Psoas muscle (tissue), 8 donors: Measurements from ENCODE around the gene ADAMTS1. TPM values are rescaled to one million over a fixed set of nuclear protein-coding genes. Genes with fewer than 3 reads are reported as not detected.

Experiments used
- ATAC-seq, 4 donors: fragments of 200-7000 bp; cut with Tn5 transposase; one replicate each; pipeline ENCODE4 v1.9.1; 2020; ENCODE audit warnings: moderate library complexity in 3 of 4, mild to moderate bottlenecking in 2 of 4
- DNase-seq, 2 donors: peaks; one replicate each; pipeline ENCODE4 v3.0.0-alpha.2; 2020
- H3K27ac ChIP-seq: fragments of 200-600 bp; one replicate; pipeline ENCODE4 v1.8.0; 2022
- H3K27me3 ChIP-seq, 3 donors: fragments of 200-600 bp in 1 of 3; one replicate each; pipeline versions ENCODE4 v1.6.1 to v1.8.0; 2013 to 2022; ENCODE audit warnings: low read length in 2 of 3, mild to moderate bottlenecking in 2 of 3, moderate library complexity in 1 of 3; ENCODE audit not compliant: insufficient read depth in 3 of 3
- H3K36me3 ChIP-seq, 2 donors: fragments of 200-600 bp in 1 of 2; one replicate each; pipeline versions ENCODE4 v1.6.1 to v1.8.0; 2013 to 2022; ENCODE audit warnings: low read depth in 1 of 2, mild to moderate bottlenecking in 1 of 2, moderate library complexity in 1 of 2; ENCODE audit not compliant: insufficient read depth in 1 of 2
- H3K4me1 ChIP-seq: fragments of 200-600 bp; one replicate; pipeline ENCODE4 v1.8.0; 2022
- H3K4me3 ChIP-seq: fragments of 200-600 bp; one replicate; pipeline ENCODE4 v1.8.0; 2022; ENCODE audit warnings: mild to moderate bottlenecking
- H3K9me3 ChIP-seq: fragments of 200-600 bp; one replicate; pipeline ENCODE4 v1.8.0; 2022
- CTCF ChIP-seq: fragments of 200-600 bp; IDR thresholded peaks from one replicate; pipeline ENCODE4 v1.8.0; 2022; ENCODE audit warnings: antibody characterized with exemption
- WGBS, 3 donors: extraction: QIAGEN DNeasy Blood & Tissue Kit; methylation state at CpG; one replicate each; pipeline versions ENCODE4 v1.1.6 to v1.1.7; 2013; 5-methylcytosine and 5-hydroxymethylcytosine counted together
- intact Hi-C, 2 donors: fragments of 100-400 bp; cut with DNase I; formaldehyde crosslinking; loops; one replicate each; pipeline versions ENCODE4 v1.11.0 to v1.14.2; 2022
- polyA plus RNA-seq, 3 donors: library from polyadenylated mRNA; stranded (reverse); fragments of 200-250 nt; gene quantifications; one replicate each; pipeline ENCODE4 v1.2.3, GENCODE V29; 2013
- total RNA-seq, 4 donors: library from RNA; stranded (reverse); fragmentation: NEBNext Ultra II Directional in 2 of 4; extraction: Animal tissue kit (Norgen Biotek cat#: 25700) in 2 of 4; gene quantifications; one replicate each; pipeline versions ENCODE4 v1.2.1 to v1.2.4, GENCODE V29; 2021 to 2023
- donor health status: healthy with polysubstance abuse.
- donor health status: DM: no; HTN: no; CAD: no; lungs with moderate emphysema.
- donor health status: Bipolar disorder and iron deficiency.
- donor health status: healthy.
- donor health status: DM: yes; HTN: yes; CAD: no.
- donor health status: DM: no; HTN: no; CAD: no.
- donor health status: DM: no; HTN: no; CAD: no.
- donor health status: DM: yes; HTN: yes; CAD: no.

The ADAMTS1 gene
- total and polyA plus RNA-seq, 7 donors, result 12.2 to 70.3 (median 32.0) TPM

GRCh38 chr21:26810676-26811415 is 34.4 kb downstream of the ADAMTS1 start:
- ATAC-seq, result no peak
- Histone ChIP-seq H3K9me3 (no peaks in the 10 kb centered on the region), H3K4me1 (no peaks in the 10 kb centered on the region), H3K4me3 (no peak overlapping the region), H3K36me3 (no peaks in the 10 kb centered on the region), H3K27me3 (no peaks in the 10 kb centered on the region), H3K27ac (no peak overlapping the region)
- intact Hi-C loops, result no loop called here
- DNase-seq, result no peak
- TF ChIP-seq CTCF, result no peak
- WGBS, 3 donors, result 37 to 52% (median 39%) methylated on average over 2 of the region's 2 CpGs

DNA sequence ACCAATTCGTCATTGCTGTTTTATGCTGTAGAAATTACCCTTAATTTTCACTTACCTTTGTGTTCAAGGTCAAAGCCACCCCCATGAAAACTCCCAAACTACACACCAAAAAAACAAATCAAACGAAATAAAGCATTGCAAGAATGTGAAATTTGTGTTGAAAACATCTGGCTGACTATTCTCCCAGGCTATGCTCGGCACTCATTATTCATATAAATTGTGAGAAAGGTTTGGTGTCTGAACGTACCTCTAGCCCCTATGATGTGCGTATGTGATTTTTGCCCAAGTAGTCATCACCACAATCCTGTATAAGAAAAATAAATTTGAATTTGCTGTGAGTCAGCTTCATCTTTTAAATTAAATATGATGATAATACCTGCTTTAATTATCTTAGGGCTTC is 34.9 kb downstream of the ADAMTS1 start:
- no peaks in the 10 kb centered on the region for H3K36me3 ChIP-seq
- WGBS, 3 donors, result 64 to 78% (median 67%) methylated on average over 5 of the region's 5 CpGs
- no peak overlapping the region for H3K27ac ChIP-seq
- ATAC-seq (no peak), DNase-seq (no peak)
- no peaks in the 10 kb centered on the region for H3K9me3 ChIP-seq
- no peak for TF ChIP-seq CTCF
- no peaks in the 10 kb centered on the region for H3K27me3 ChIP-seq
- H3K4me1 ChIP-seq, result no peaks in the 10 kb centered on the region
- no peak overlapping the region for H3K4me3 ChIP-seq
- intact Hi-C loops, result no loop called here

GRCh38 chr21:26809745-26810144 is 35.5 kb downstream of the ADAMTS1 start:
- no peak for ATAC-seq
- no peak for DNase-seq
- no peak overlapping the region for H3K27ac ChIP-seq
- no peaks in the 10 kb centered on the region for H3K36me3 ChIP-seq
- intact Hi-C loops, result no loop called here
- no peak overlapping the region for H3K4me3 ChIP-seq
- no peaks in the 10 kb centered on the region for H3K27me3 ChIP-seq
- no peak for TF ChIP-seq CTCF
- WGBS, 3 donors, result 96 to 99% (median 97%) methylated on average over 4 of the region's 4 CpGs
- no peaks in the 10 kb centered on the region for H3K4me1 ChIP-seq
- H3K9me3 ChIP-seq, result no peaks in the 10 kb centered on the region

DNA sequence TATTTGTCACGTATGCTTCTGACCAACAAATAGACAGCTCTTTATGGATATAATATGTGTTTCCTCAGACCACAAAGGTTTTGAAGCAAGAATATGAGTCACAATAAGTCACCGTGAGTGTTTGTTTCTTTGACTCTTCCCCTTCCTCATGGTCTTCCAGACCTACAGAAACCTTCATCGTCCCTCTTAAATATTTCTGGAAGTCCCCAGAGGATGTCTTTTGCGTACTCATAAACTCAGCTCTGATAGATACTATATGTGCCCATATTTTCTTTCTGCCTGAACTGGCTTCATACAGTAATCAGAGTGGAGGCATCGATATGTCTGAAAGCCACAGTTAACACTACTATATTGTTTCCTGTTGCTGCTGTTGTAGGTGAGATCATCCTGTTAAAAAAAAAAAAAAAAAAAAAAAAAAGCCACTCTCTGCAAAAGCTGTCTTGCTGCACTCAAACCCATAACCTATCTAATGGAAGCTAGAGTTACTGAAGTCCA is 38.4 kb downstream of the ADAMTS1 start:
- WGBS, 3 donors, result 82 to 87% (median 83%) methylated on average over 5 of the region's 5 CpGs

More for the DNA sequence above, 38.4 kb downstream of the ADAMTS1 start:
- H3K27me3 ChIP-seq, result no peaks in the 10 kb centered on the region
- DNase-seq, result no peak
- intact Hi-C loops, result no loop called here
- ATAC-seq, result no peak
- H3K4me3 ChIP-seq, result no peak overlapping the region
- no peak overlapping the region for H3K27ac ChIP-seq
- H3K36me3 ChIP-seq, result no peaks in the 10 kb centered on the region
- H3K4me1 ChIP-seq, result no peaks in the 10 kb centered on the region
- no peaks in the 10 kb centered on the region for H3K9me3 ChIP-seq
- no peak for TF ChIP-seq CTCF
